Measurements from ENCODE around the gene BAD. TPM values are rescaled to one million over a fixed set of nuclear protein-coding genes. Genes with fewer than 3 reads are reported as not detected.
A peak's percentile ranks its signal among the peaks of the same experiment; 100 is the strongest.

The BAD gene
- total RNA-seq, 1 donor: 64.3 TPM

GRCh38 chr11:64229744-64230170 lies 54.7 kb downstream of the BAD start:
- no peak for DNase-seq (ENCODE audit: low read depth)
- TF ChIP-seq, protein P1, sequence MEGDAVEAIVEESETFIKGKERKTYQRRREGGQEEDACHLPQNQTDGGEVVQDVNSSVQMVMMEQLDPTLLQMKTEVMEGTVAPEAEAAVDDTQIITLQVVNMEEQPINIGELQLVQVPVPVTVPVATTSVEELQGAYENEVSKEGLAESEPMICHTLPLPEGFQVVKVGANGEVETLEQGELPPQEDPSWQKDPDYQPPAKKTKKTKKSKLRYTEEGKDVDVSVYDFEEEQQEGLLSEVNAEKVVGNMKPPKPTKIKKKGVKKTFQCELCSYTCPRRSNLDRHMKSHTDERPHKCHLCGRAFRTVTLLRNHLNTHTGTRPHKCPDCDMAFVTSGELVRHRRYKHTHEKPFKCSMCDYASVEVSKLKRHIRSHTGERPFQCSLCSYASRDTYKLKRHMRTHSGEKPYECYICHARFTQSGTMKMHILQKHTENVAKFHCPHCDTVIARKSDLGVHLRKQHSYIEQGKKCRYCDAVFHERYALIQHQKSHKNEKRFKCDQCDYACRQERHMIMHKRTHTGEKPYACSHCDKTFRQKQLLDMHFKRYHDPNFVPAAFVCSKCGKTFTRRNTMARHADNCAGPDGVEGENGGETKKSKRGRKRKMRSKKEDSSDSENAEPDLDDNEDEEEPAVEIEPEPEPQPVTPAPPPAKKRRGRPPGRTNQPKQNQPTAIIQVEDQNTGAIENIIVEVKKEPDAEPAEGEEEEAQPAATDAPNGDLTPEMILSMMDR (IDR thresholded peaks at IDR 0.05; ENCODE audit: insufficient read depth, low read depth, low read length): no peak
- peak overlapping the region; percentile 67 for H3K4me3 ChIP-seq (ENCODE audit: low read depth, low read length)

GRCh38 chr11:64229090-64229743 lies 55.2 kb downstream of the BAD start:
- DNase-seq (ENCODE audit: low read depth): no peak
- no peak overlapping the region for H3K4me3 ChIP-seq (ENCODE audit: low read depth, low read length)
- TF ChIP-seq, protein P1 (IDR thresholded peaks at IDR 0.05; ENCODE audit: insufficient read depth, low read depth, low read length): no peak

GRCh38 chr11:64227405-64227956 lies 57.0 kb downstream of the BAD start:
- DNase-seq (ENCODE audit: low read depth): no peak
- TF ChIP-seq, protein P1 (IDR thresholded peaks at IDR 0.05; ENCODE audit: insufficient read depth, low read depth, low read length): no peak
- H3K4me3 ChIP-seq (ENCODE audit: low read depth, low read length): peak overlapping the region; percentile 90

DNA sequence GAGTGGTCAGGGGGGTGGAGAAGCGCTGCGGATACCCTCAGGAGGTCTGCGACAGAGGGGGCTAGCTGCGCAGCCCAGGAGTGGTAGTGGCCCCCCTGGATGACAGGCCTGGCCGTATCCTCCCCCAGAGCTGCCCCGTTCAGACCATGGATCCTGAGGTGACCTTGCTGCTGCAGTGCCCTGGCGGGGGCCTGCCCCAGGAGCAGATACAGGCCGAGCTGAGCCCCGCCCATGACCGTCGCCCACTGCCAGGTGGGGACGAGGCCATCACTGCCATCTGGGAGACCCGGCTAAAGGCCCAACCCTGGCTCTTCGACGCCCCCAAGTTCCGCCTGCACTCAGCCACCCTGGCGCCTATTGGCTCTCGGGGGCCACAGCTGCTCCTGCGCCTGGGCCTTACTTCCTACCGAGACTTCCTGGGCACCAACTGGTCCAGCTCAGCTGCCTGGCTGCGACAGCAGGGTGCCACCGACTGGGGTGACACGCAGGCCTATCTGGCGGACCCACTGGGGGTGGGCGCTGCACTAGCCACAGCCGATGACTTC lies 57.9 kb downstream of the BAD start:
- DNase-seq (ENCODE audit: low read depth): no peak
- TF ChIP-seq, protein P1 (IDR thresholded peaks at IDR 0.05; ENCODE audit: insufficient read depth, low read depth, low read length): no peak
- H3K4me3 ChIP-seq (ENCODE audit: low read depth, low read length): peak overlapping the region; percentile 90

GRCh38 chr11:64225608-64226506 lies 58.6 kb downstream of the BAD start, which contains the start of the genes NUDT22 and TRPT1:
TSS of gene NUDT22 (plus strand) at chr11:64226274. CDS start at chr11:64226653, 379 bp downstream.
TSS of gene TRPT1 (minus strand) at chr11:64226186. CDS start at chr11:64225860, 326 bp downstream.
- peak within 1 kb of the TSS; percentile 90 for H3K4me3 ChIP-seq (ENCODE audit: low read depth, low read length)
- peak; percentile 80 for DNase-seq (ENCODE audit: low read depth)
- TF ChIP-seq, protein P1 (IDR thresholded peaks at IDR 0.05; ENCODE audit: insufficient read depth, low read depth, low read length): peak; percentile 9

GRCh38 chr11:64224891-64225607 lies 59.4 kb downstream of the BAD start:
- TF ChIP-seq, protein P1 (IDR thresholded peaks at IDR 0.05; ENCODE audit: insufficient read depth, low read depth, low read length): no peak
- peak overlapping the region; percentile 90 for H3K4me3 ChIP-seq (ENCODE audit: low read depth, low read length)
- DNase-seq (ENCODE audit: low read depth): no peak

Measured in fibroblast of villous mesenchyme (primary cell).